ENCODE measurements around the gene NUP93. TPM values are rescaled to one million over a fixed set of nuclear protein-coding genes. Genes with fewer than 3 reads are reported as not detected.
A peak's percentile ranks its signal among the peaks of the same experiment; 100 is the strongest.

Gene NUP93
- total and polyA plus RNA-seq, 4 donors = 27.4 to 59.9 (median 51.2) TPM

DNA sequence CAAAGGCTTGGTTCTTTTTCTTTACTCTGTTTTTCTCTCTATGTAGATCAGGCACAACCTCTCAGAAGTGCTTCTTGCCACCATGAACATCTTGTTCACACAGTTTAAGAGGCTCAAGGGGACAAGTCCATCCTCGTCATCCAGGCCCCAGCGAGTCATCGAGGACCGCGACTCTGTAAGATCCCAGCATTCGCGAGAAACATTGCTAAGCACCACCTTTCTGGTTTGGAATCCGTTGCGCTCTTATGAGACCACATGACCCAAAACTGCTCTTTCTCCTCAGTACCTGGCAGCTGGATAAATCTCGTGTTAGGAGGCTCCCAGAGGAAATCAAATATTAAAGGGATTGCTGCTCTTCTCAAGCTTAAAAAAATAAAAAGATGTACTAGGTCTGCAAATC lies 111.7 kb downstream of the NUP93 start:
- ATAC-seq (ENCODE audit: insufficient read depth, low FRiP score) = no peak

DNA sequence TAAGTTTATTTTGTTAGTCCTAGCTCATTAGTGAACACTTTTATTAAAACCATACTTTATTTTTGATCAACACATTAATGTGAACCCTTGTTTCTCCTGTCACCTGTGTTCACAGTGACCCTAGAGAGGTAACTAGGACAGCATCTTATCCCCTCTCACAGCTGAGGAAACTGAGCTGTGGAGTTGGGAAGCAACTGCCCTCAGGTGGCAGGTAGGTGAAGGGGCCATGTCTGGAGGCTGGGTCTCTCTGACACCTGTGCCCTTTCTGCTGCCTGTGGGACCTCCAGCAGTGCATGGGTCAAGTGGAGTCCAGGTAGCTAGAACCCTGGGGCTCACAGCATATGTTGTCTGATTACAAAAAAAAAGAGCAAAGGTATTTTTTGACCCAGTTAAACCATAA lies 112.2 kb downstream of the NUP93 start:
- TF ChIP-seq, protein P1, sequence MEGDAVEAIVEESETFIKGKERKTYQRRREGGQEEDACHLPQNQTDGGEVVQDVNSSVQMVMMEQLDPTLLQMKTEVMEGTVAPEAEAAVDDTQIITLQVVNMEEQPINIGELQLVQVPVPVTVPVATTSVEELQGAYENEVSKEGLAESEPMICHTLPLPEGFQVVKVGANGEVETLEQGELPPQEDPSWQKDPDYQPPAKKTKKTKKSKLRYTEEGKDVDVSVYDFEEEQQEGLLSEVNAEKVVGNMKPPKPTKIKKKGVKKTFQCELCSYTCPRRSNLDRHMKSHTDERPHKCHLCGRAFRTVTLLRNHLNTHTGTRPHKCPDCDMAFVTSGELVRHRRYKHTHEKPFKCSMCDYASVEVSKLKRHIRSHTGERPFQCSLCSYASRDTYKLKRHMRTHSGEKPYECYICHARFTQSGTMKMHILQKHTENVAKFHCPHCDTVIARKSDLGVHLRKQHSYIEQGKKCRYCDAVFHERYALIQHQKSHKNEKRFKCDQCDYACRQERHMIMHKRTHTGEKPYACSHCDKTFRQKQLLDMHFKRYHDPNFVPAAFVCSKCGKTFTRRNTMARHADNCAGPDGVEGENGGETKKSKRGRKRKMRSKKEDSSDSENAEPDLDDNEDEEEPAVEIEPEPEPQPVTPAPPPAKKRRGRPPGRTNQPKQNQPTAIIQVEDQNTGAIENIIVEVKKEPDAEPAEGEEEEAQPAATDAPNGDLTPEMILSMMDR (IDR thresholded peaks at IDR 0.05; ENCODE audit: control extremely low read depth, extremely low read depth) = no peak
- Histone ChIP-seq H3K4me3 (no peak overlapping the region), H3K4me1 (ENCODE audit: control insufficient read depth in 5 of 5, insufficient read depth in 5 of 5, low read length in 5 of 5) (peaks cover 0 to 8% (median 2%) of the 10 kb centered on the region in 5 donors), H3K27ac (ENCODE audit: low read depth in 1 of 2, low read length in 1 of 2) (no peak overlapping the region), H3K9ac (ENCODE audit: insufficient read depth in 1 of 2, low read length in 2 of 2) (no peak overlapping the region), H3K27me3 (ENCODE audit: control insufficient read depth in 3 of 3, insufficient read depth in 3 of 3, low read length in 2 of 3) (no peaks in the 10 kb centered on the region), H3K9me3 (ENCODE audit: control insufficient read depth in 4 of 4, insufficient read depth in 3 of 4, low read length in 3 of 4) (no peaks in the 10 kb centered on the region), H3K36me3 (ENCODE audit: control insufficient read depth in 4 of 4, insufficient read depth in 4 of 4, low read length in 4 of 4) (peaks cover 25 to 34% (median 27%) of the 10 kb centered on the region in 4 donors)
- DNase-seq (no peak), ATAC-seq (ENCODE audit: insufficient read depth, low FRiP score) (no peak)

More for the DNA sequence above, 111.7 kb downstream of the NUP93 start:
- no peak overlapping the region for H3K4me3 ChIP-seq
- H3K36me3 ChIP-seq (ENCODE audit: control insufficient read depth in 4 of 4, insufficient read depth in 4 of 4, low read length in 4 of 4) = peaks cover 25 to 34% (median 31%) of the 10 kb centered on the region in 4 donors
- no peak overlapping the region for H3K27ac ChIP-seq (ENCODE audit: low read depth in 1 of 2, low read length in 1 of 2)
- DNase-seq = no peak
- H3K27me3 ChIP-seq (ENCODE audit: control insufficient read depth in 3 of 3, insufficient read depth in 3 of 3, low read length in 2 of 3) = no peaks in the 10 kb centered on the region
- no peaks in the 10 kb centered on the region for H3K9me3 ChIP-seq (ENCODE audit: control insufficient read depth in 4 of 4, insufficient read depth in 3 of 4, low read length in 3 of 4)
- no peak overlapping the region for H3K9ac ChIP-seq (ENCODE audit: insufficient read depth in 1 of 2, low read length in 2 of 2)
- peaks cover 0 to 8% (median 0%) of the 10 kb centered on the region in 5 donors for H3K4me1 ChIP-seq (ENCODE audit: control insufficient read depth in 5 of 5, insufficient read depth in 5 of 5, low read length in 5 of 5)
- WGBS, 2 donors = 85% methylated on average over 10 of the region's 10 CpGs
- TF ChIP-seq, protein P1 (IDR thresholded peaks at IDR 0.05; ENCODE audit: control extremely low read depth, extremely low read depth) = no peak

DNA sequence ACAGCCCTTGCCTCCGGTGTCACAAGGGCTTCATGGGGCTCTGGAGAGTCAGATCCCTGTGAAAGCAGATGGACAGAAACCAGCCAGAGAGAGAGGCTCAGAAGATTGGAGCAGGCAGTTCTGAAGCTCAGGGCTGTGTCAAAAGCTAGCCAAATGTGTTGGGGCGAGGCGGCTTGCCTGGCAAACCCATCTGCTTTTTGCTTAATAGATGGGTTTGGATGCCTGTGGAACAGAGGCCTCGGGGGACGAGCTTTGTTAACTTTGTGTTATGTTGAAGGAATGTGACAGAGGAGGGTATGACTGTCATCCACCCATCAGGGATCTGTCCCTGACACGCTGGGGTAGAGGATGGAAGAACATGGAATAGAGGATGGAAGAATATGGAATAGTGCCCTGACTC lies 114.1 kb downstream of the NUP93 start:
- 85 to 94% methylated on average over 6 of the region's 6 CpGs for WGBS, 2 donors
- no peak overlapping the region for H3K27ac ChIP-seq (ENCODE audit: low read depth in 1 of 2, low read length in 1 of 2)
- H3K36me3 ChIP-seq (ENCODE audit: control insufficient read depth in 4 of 4, insufficient read depth in 4 of 4, low read length in 4 of 4) = peaks cover 14 to 27% (median 22%) of the 10 kb centered on the region in 4 donors
- peaks cover 0 to 23% (median 21%) of the 10 kb centered on the region in 5 donors for H3K4me1 ChIP-seq (ENCODE audit: control insufficient read depth in 5 of 5, insufficient read depth in 5 of 5, low read length in 5 of 5)
- DNase-seq (peak in 1 of 3 donors; percentile 30), ATAC-seq (ENCODE audit: insufficient read depth, low FRiP score) (no peak)
- H3K9ac ChIP-seq (ENCODE audit: insufficient read depth in 1 of 2, low read length in 2 of 2) = no peak overlapping the region
- no peaks in the 10 kb centered on the region for H3K9me3 ChIP-seq (ENCODE audit: control insufficient read depth in 4 of 4, insufficient read depth in 3 of 4, low read length in 3 of 4)
- no peak overlapping the region for H3K4me3 ChIP-seq
- no peaks in the 10 kb centered on the region for H3K27me3 ChIP-seq (ENCODE audit: control insufficient read depth in 3 of 3, insufficient read depth in 3 of 3, low read length in 2 of 3)
- TF ChIP-seq, protein P1 (IDR thresholded peaks at IDR 0.05; ENCODE audit: control extremely low read depth, extremely low read depth) = no peak
